HG03135 (cell line): ENCODE results near the gene THOP1.
"Not testable (repeated sequence)": the region's sequence is repeated elsewhere in the genome, so short reads cannot be mapped to it uniquely, and the experiment has no call there.

Source experiments
- ATAC-seq: cut with Tn5 transposase; IDR thresholded peaks from one replicate; pipeline ENCODE4 v1.9.1; 2021; ENCODE audit warnings: mild to moderate bottlenecking, moderate library complexity; ENCODE audit not compliant: unreplicated experiment

The THOP1 gene

DNA sequence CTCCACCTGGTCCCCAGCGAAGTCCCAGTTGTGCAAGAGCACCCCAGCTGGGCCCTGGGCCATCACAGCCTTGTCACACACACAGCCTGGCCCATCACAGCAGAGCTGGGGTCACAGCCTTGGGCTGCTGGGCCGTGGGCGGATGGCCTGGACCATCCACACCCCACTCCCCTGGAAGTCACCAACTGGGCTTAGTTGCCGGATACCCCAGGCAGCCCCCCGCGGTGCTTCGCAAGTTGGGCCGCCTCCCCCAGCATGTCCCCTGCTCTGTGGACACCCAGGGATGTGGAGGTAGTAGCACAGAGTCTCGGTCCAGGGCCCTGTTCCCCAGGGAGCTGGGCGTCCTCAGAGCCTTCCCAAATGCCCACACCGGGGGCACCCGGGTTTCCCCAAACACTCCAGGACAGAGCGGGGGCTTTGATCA is 29.9 kb downstream of the THOP1 start:
- ATAC-seq, result no peak

DNA sequence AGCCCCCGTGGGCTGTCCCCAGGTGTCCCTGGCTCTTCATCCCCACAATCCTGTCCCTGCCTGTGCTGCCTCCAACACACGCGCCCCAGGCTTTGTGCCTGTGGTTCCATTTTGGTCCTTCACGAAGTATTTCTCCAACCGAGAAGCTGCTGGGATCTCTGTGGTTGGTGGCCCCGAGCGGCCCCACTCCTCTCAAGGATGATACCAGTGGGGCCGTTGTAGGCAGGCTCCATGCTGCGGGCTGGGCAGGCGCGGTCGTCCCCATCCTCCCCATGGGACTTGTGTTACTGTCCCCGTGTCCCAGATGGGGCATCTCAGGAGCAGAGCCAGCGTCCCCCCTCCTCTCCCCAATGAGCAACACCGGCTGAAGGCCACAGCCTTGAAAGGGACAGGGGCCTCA is 30.6 kb downstream of the THOP1 start:
- ATAC-seq, result no peak

DNA sequence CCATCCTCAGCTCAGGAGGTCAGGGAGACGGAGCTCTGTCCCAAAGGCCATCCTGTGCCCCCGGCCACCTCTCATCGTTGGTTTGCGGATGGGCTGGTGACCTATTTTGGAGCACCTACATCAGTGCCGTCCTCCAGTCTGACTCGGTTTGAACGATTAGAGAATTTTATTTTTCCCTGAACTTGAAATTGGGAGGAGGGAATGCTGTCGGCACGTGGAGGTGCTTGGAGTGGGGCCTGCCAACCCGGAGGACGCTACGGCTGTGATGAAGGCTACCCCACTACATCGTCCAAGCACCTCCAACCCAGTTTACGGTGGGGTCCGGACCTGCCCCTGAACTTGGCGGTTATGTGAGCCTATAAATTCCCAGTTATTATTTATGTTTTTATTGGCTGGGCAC is 31.3 kb downstream of the THOP1 start:
- no peak for ATAC-seq

DNA sequence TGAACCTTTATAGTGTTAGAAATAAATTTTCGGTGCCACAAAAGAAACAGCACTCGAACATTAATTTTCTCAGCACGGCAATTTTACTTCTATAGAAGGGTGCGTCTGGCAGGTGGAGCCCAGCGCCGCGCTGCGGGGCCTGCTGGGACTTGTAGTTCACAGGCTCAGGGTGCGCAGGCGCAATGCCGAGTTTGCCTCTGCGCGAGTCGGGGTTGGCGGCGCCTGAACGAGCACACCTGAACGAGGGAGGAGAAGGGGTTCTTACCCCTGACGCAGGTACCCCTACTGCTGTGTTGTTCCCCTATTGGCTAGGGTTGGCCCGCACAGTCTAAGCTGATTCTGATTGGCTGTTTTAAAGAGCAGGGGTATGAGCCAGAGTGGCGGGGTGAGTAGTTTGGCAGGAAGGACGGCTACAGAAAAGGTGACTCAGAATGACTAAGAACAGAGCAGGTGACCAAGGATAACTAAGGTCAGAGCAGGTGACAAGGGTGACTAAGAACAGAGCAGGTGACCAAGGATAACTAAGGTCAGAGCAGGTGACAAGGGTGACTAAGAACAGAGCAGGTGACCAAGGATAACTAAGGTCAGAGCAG is 32.0 kb downstream of the THOP1 start:
- not testable (repeated sequence) for ATAC-seq

DNA sequence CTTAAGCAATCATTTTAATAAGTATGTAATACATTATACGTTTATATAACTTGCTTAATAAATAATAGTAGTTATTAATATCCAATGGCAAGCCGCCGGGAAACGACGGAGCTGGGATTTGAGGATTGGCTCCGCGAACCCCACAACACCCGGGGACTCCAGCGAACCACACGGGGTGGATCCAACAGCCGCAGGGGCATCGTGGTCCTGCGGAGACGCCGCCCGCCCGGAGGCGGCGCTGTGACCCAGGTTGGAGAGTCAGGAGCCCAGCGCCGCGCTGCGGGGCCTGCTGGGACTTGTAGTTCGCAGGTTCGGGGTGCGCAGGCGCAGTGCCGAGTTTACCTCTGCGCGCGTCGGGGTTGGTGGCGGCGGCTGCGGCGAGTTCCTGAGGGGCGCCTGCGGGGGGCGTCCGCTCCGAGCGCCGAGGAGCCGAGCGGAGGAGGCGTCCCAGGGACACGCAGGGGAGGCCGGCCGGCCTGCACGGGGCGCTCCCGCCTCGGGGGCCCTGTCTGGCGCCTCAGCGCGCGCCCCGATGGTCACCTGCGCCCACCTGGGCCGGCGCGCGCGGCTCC is 34.3 kb downstream of the THOP1 start, which contains the start of gene ZNF554:
ZNF554 (plus strand) TSS at position 329 of the 572 bp plus-strand sequence; CDS start at position 533, 204 bp downstream.
- peak; percentile 91 for ATAC-seq

DNA sequence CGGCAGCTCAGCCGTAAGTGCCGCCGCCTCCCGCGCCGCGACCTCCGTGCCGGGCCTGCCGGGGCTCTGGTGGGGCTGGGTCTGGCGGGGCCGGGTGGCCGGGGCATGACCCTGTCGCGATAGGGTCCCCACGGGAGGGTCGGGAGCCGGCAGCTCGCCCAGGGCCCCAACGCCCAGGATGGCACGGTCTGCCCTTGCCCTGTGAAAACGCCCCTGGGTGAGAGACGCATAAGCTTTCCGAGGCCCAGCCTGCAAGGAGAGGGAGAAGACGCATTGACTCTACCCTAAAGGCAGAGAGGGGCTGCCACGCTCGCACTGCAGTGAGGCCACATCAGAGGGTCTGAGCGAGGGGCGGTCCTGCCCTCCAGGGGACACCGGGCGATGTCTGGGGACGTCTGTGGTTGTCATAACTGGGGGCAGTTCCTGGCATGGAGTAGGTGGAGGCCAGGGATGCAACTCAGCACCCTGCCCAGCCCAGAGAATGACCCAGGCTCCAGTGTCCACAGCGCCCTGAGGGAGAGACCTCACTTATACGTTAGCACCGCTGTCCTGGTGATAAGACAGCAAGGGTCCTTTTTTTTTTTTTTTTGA is 34.9 kb downstream of the THOP1 start:
- ATAC-seq, result peak; percentile 19

DNA sequence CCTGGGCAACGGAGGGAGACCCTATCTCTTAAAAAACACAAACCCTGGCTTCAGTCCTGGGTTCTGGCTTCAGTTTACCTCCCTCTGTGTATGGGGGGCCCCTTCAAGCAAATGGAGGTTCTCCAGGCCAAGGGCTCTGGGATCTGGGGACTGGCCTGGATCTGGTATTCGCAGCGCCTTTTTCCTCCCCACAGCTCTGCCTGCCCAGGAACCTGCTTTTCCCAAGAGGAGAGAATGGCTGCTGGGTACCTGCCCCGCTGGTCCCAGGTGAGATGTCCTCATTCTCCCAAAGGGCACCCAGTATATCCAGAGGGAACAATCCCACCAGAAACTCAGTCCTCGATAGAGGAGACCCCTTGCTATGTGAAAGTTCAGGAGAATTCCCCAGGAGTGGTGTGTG is 37.5 kb downstream of the THOP1 start:
- ATAC-seq, result no peak

DNA sequence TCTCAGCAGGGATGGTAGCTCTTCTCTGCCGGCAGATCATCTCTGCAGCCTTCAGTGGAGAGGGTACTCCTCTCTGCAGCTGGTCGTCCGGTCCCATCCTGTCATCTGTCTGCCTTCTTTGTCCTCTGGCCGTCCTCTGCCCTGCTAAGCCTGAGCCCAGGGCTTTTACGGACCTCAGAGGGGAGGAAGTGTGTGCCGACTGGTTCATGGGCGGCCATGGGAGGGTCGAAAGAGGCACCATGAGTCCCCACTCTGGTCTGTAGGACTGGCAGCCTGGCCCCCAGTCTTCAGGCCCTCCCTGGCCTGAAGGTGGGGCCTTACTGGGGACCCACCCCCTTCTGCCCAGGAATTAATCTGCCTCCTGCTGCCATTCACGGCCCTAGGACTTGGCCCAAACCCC is 38.3 kb downstream of the THOP1 start:
- ATAC-seq, result no peak

DNA sequence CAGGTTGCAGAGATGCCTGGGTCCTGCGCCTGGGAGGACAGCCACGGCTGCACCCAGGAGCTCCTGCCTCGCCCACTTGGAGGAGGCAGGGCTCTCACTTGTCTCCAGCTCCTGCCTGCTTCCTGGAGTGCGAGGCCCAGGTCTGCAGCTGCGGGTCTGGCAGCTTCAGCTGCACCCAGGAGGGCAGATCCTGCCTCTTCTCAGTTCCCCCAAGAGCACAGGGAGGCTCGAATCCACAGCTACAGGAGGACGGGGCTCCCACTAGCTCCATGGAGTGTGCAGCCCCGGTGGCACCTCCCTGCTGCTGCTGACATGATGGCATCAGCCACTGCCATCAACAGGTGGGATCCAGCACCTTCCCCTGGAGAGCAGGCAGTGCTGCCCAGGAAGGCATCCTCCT is 38.8 kb downstream of the THOP1 start:
- no peak for ATAC-seq

DNA sequence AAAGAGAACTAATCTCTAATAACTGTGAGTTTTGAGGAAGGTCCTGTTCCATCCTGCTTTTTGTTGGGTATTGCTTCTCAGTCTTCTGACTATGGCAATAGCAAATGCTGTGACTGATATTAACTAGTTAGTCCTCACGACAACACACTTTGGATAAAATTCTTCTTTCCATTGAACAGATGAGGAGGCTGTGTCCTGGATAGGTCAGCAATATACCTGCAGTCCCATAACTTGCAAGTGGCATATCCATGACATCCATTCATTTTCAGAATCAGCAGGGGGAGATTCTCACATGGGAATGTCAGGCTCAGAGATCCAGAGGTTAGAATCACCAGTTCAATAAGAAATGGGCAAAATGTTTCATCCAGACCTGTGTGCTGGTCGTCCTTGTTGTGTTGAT is 41.7 kb downstream of the THOP1 start:
- ATAC-seq, result no peak

DNA sequence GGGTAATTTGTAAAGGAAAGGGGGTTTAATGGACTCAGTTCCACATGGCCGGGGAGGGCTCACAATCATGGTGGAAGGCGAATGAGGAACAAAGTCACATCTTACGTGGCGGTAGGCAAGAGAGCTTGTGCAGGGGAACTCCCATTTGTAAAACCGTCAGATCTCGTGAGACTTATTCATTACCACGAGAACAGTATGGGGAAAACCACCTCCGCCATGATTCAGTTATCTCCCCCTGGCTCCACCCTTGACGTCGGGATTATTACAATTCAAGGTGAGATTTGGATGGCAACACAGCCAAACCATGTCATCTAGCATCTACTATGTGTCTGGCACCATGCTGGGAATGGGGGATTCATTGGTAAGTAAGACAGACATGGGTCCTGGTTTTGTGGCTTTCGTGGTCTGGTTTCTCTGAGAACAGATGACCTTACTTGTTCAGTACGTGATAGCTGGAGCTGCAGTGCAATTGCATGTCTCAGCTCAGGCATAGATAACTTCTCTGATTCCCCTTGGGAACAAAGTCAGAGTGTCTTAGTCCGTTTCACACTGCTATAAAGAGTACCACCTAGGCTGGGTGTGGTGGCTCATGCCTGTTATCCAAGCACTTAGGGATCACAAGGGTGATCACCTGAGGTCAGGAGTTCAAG is 42.7 kb downstream of the THOP1 start:
- ATAC-seq, result no peak

DNA sequence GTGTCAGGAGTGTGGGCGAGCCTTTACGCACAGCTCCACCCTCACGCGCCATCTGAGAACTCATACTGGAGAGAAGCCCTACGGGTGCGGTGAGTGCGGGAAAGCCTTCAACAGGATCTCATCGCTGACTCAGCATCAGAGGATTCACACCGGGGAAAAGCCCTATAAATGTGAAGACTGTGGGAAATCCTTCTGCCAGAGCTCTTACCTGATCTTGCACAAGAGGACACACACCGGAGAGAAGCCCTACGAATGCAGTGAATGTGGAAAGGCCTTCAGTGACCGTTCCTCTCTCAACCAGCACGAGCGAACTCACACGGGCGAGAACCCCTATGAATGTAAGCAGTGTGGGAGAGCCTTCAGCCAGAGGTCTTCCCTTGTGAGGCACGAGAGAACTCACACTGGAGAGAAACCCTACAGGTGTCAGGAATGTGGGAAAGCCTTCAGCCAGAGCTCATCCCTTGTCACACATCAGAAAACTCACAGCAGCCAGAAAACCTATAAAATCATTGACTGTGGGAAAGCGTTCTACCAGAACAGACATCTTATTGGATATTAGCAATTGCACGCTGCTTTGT is 49.1 kb downstream of the THOP1 start:
- ATAC-seq, result no peak

DNA sequence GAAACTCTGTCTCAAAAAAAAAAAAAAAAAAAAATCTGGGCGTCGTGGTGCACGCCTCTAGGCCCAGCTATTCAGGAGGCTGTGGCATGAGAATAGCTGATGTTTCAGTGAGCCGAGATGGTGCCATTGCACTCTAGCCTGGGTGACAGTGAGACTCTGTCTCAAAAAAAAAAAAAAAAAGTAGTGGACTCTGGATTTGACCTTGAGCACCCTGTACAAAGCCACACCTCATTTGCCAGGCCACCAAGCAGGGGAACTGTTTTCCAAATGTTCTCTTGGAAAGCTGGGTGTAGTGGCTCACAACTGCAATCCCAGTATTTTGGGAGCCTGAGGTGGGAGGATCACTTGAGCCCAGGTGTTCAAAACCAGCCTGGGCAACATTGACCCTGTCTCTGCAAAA is 52.1 kb downstream of the THOP1 start:
- no peak for ATAC-seq

DNA sequence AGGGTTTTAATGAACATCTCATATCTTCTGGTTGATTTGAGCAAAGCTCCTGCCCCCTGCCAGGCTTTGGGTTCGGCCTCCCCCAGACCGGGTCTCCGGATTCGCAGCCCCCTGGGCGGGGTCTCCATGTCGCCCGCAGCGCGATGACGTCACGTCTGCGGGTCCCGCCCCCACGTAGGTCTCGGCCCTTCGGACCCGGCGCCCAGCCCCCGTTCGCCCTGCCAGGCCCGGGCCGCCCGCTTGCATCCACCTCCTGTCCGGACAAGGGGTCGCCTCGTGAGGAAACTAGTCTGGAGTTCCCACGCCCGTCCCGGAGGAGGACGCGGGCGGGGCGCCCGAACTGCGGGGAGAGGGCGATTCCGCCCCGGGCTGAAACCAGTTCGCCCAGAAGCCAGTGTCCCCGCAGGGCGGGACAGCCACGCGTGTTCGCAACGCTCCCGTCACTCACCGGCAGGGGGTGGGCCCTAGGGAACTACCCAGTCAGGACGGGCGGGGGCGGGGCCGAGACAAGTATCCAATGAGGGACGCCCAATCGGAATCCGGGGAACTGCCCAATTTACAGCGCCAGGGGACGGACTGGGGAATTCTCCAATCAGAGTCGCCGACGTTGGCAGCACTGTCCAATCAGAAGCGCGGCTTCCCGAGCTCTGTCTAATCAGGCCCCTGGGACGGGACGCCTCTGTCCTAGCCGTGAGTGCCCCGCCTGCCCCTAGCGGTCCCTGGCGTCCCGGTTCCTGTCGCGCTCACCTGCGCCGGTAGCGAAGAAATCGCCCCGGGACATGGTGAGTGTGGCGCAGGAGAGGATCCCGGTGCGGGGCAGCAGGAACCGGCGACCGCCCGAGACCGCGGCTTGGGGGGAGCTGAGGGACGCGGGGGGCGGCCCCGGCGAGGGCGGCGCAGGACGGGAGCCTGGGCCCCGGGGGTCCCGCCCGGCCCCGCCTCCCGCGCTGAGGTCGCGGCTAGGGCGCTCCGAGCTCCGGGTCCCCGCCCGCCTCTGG is 55.8 kb downstream of the THOP1 start, which contains the start of gene ZNF555:
ZNF555 (plus strand) TSS at position 682 of the 998 bp plus-strand sequence; CDS start at position 780, 98 bp downstream.
- peak; percentile 92 for ATAC-seq

DNA sequence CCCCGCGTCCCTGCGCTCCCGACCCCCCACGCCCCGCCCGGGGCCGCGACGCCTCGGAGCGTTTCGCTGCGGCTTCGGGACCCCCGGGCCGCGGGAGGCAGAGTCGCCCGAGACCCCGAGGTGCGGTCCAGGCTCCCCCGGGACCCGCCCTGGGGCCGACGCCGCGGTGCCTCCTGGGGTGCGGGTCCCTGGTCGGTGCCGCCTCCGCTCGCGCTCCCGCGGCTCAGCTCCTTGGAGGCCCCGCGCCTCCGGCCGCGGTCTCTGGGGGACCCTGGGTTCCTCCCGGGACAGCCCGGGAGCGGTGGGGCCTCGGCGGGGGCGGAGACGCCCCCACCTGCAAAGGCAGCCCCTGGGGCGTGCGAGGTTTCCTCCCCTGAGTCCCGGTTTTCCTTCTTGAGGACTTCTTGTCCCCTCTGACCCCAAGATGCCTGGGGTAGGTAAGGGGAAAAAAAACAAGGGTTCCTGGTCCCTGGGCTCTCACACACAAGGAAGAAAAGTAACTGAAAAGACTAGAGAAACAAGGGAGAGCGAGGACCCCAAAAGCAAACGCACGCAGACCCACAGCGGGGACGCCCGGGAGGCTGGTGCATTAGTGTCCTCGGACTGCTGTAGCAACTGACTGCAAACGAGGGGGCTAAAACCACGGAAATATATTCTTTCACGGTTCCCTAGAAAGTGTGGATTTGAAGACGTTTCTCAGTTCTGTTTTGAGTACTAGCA is 56.7 kb downstream of the THOP1 start:
- ATAC-seq, result no peak

DNA sequence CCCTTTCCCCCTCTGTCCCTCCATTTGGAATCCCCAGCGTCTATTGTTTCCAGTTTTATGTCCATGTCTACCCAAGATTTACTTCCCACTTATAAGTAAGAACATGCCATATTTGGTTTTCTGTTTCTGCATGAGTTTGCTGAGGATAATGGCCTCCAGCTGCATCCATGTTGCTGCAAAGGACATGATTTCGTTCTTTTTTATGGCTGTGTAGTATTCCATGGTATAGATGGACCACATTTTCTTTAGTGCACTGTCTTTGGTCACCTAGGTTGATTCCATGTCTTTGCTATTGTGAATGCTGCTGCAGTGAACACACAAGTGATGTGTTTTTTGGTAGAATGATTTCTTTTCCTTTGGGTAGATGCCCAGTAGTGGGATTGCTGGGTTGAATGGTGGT is 59.8 kb downstream of the THOP1 start:
- ATAC-seq, result no peak

DNA sequence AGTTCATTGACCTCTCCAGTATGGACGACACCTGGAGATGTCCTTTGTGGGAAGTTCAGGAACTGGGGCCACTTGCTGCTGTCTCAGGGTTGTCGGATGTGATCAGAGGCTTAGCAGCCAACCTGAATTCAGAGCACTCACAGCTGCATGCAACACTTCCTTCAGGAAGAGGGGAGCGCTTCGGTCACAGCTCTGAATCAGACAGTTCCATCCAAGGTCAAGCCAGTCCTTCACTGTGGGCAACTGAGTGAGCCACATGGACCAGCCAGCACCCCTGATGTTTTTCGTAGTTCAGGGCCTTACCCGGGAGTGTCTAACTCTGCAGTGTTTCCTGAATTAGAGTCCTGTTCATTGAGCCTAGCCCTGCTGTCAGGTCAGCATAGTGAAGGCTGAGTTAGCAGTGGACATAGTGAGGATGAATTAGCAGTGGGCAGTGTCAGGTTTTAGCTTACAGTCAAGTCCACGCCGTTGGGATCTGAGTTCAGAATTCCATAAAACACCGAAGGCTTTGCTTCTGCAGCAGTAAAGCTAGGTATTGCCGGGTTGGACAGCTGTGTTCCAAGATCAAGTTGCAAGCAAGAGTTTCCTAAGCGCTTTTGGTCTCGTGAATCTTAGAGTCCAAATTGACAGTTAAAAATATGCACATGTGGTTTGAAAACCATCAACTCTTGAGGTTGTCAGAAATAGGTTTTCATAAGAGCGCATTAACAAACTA is 61.0 kb downstream of the THOP1 start:
- no peak for ATAC-seq

DNA sequence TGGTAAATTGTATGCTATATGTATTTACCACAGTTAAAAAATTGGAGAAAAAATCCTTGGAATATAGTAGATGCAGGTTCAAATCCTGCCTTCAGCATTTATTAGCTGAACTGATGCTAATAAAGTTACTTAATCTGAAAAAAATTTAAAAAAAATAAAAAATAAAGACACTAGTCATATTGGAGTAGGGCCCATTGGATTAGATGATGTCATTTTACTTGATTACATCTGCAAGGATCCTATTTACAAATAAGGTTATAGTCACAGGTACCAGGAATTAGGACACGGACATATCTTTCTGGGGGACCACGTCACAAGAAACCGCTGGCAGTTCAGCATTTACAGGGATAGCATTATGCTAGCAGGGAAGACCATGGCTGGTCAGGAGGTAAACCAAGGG is 62.2 kb downstream of the THOP1 start:
- no peak for ATAC-seq

DNA sequence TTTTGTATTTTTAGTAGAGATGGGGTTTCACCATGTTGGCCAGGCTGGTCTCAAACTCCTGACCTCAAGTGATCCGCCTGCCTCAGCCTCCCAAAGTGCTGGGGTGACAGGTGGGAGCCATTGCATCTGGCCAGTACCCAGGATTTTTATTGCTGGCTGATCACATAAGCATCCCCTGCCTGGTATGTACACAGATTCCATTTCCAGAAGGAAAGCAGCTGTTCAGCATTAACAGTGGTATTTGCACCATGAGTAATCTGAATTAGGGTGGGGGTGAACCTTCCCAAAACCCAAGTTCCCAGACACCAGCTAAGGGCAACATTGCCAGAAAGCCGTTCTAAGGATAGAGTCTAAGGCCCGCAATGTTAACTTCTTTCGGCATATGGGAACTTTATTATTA is 63.3 kb downstream of the THOP1 start:
- no peak for ATAC-seq
